ENCODE results near the gene TMEM178B.

The TMEM178B gene

DNA sequence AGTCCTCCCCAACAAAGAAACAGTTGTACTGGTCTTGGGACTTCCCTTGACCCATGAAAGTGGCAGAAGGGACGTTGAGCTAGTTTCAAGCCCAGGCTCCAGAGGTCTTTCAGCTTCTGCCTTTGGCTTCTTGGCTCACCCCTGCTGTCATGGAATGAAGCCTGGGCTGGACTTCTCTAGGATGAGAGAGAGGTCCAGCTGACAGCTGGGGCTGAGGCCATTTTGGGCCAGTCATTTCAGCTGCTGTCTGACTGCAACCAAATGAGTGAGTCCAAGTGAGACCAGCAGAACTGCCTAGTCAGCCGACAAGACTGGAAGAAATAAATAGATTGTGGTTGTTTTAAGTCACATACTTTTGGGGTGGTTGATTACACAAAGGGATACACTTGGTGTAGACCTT is 76.6 kb downstream of the TMEM178B start:
- Histone ChIP-seq H2AFZ (ENCODE audit: low read depth) (no peak overlapping the region), H3K79me2 (ENCODE audit: insufficient read depth, low read depth) (no peaks in the 10 kb centered on the region), H4K20me1 (ENCODE audit: insufficient read depth) (no peaks in the 10 kb centered on the region), H3K4me2 (no peak overlapping the region), H3K36me3 (ENCODE audit: insufficient read depth) (no peaks in the 10 kb centered on the region), H3K9ac (no peak overlapping the region), H3K27ac (no peak overlapping the region), H3K4me1 (ENCODE audit: low read depth, poor library complexity, severe bottlenecking) (no peaks in the 10 kb centered on the region), H3K4me3 (IDR thresholded peaks at IDR 0.05; ENCODE audit: insufficient read depth, low read depth, low read length) (no peak overlapping the region), H3K27me3 (ENCODE audit: insufficient read depth, low read depth) (no peaks in the 10 kb centered on the region)
- TF ChIP-seq, protein P1, sequence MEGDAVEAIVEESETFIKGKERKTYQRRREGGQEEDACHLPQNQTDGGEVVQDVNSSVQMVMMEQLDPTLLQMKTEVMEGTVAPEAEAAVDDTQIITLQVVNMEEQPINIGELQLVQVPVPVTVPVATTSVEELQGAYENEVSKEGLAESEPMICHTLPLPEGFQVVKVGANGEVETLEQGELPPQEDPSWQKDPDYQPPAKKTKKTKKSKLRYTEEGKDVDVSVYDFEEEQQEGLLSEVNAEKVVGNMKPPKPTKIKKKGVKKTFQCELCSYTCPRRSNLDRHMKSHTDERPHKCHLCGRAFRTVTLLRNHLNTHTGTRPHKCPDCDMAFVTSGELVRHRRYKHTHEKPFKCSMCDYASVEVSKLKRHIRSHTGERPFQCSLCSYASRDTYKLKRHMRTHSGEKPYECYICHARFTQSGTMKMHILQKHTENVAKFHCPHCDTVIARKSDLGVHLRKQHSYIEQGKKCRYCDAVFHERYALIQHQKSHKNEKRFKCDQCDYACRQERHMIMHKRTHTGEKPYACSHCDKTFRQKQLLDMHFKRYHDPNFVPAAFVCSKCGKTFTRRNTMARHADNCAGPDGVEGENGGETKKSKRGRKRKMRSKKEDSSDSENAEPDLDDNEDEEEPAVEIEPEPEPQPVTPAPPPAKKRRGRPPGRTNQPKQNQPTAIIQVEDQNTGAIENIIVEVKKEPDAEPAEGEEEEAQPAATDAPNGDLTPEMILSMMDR (conservative IDR thresholded peaks at IDR 0.05; ENCODE audit: low read depth, low read length), result no peak

DNA sequence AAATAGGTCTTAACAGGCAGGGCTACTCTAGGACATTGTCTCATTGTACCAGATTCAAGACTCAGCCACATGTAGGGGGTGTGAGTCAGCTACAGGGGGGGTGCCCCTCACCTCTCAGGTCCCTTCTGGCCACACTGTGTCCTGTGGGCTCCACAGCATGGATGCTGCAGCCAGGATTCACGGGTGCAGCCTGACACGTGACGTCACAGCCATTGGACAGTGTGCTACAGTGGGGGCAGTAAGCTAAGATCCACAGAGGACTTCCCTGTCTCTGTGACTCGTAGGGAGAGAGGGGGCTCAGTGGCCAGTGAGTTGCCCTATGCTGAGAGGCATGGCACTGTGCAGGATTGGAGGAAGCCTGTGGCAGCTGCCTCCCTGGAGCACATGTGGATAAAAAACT is 77.9 kb downstream of the TMEM178B start:
- no peak overlapping the region for H3K9ac ChIP-seq
- H2AFZ ChIP-seq (ENCODE audit: low read depth), result no peak overlapping the region
- H3K27ac ChIP-seq, result no peak overlapping the region
- H4K20me1 ChIP-seq (ENCODE audit: insufficient read depth), result no peaks in the 10 kb centered on the region
- H3K4me1 ChIP-seq (ENCODE audit: low read depth, poor library complexity, severe bottlenecking), result no peaks in the 10 kb centered on the region
- H3K36me3 ChIP-seq (ENCODE audit: insufficient read depth), result no peaks in the 10 kb centered on the region
- TF ChIP-seq, protein P1 (conservative IDR thresholded peaks at IDR 0.05; ENCODE audit: low read depth, low read length), result no peak
- no peaks in the 10 kb centered on the region for H3K79me2 ChIP-seq (ENCODE audit: insufficient read depth, low read depth)
- H3K4me2 ChIP-seq, result no peak overlapping the region
- no peaks in the 10 kb centered on the region for H3K27me3 ChIP-seq (ENCODE audit: insufficient read depth, low read depth)
- no peak overlapping the region for H3K4me3 ChIP-seq (IDR thresholded peaks at IDR 0.05; ENCODE audit: insufficient read depth, low read depth, low read length)

DNA sequence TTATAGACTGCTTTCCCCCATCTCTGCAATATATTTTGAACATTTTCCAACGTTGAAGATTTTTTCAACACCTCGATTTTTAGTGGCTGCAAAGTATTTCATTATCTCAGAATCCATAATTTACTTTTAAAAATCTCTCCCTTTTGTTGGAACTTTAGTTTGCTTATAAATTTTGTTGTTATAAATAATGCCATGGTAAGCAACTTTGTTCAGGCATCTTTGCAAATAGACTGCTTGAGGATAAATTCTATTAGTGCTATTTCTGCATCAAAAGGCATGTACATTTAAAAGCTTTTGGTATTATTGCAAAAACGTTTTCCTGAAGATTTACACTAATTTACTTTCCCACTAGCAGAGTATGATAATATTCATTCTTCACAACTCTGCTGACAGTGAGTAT is 79.4 kb downstream of the TMEM178B start:
- Histone ChIP-seq H2AFZ (ENCODE audit: low read depth) (no peak overlapping the region), H3K36me3 (ENCODE audit: insufficient read depth) (no peaks in the 10 kb centered on the region), H3K4me1 (ENCODE audit: low read depth, poor library complexity, severe bottlenecking) (no peaks in the 10 kb centered on the region), H3K9ac (no peak overlapping the region), H3K79me2 (ENCODE audit: insufficient read depth, low read depth) (no peaks in the 10 kb centered on the region), H3K27ac (no peak overlapping the region), H3K4me2 (no peak overlapping the region), H4K20me1 (ENCODE audit: insufficient read depth) (no peaks in the 10 kb centered on the region), H3K27me3 (ENCODE audit: insufficient read depth, low read depth) (no peaks in the 10 kb centered on the region), H3K4me3 (IDR thresholded peaks at IDR 0.05; ENCODE audit: insufficient read depth, low read depth, low read length) (no peak overlapping the region)
- TF ChIP-seq, protein P1 (conservative IDR thresholded peaks at IDR 0.05; ENCODE audit: low read depth, low read length), result no peak

DNA sequence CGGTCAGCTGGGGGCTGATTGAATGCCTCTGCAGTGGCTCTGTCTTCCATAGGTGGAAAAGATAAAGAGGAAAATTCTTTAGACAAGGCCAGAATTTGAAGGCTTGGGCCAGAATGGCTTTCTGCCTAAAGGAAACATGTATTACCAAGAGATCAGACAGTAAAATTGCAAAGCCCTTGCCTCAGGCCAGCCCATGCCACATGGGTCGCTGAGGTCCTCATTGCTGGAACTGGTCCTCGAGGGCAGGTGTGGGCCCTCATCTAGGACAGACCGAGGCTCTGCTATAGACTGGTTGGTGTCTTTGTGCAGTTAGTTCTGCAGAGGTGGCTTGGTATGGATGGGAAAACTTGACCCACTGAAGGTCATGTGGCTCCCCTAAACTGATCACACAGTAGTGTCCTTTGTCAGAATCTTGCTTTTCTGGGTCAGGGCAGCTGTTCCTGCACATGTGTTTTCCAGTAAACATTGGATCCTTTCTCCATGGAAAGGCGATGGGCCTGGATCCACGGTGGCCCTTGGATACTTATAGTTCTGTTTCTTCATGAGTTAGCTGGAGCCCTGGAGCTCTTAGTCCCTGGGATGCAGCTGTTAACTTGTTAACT is 80.4 kb downstream of the TMEM178B start:
- TF ChIP-seq, protein P1 (conservative IDR thresholded peaks at IDR 0.05; ENCODE audit: low read depth, low read length), result no peak
- no peaks in the 10 kb centered on the region for H3K27me3 ChIP-seq (ENCODE audit: insufficient read depth, low read depth)
- no peak overlapping the region for H3K4me2 ChIP-seq
- H3K27ac ChIP-seq, result no peak overlapping the region
- no peak overlapping the region for H2AFZ ChIP-seq (ENCODE audit: low read depth)
- no peak overlapping the region for H3K9ac ChIP-seq
- H3K4me3 ChIP-seq (IDR thresholded peaks at IDR 0.05; ENCODE audit: insufficient read depth, low read depth, low read length), result no peak overlapping the region
- no peaks in the 10 kb centered on the region for H3K79me2 ChIP-seq (ENCODE audit: insufficient read depth, low read depth)
- no peaks in the 10 kb centered on the region for H3K36me3 ChIP-seq (ENCODE audit: insufficient read depth)
- no peaks in the 10 kb centered on the region for H4K20me1 ChIP-seq (ENCODE audit: insufficient read depth)
- no peaks in the 10 kb centered on the region for H3K4me1 ChIP-seq (ENCODE audit: low read depth, poor library complexity, severe bottlenecking)
